WTC11 (cell line): ENCODE measurements around the gene SLC2A4RG. TPM values are rescaled to one million over a fixed set of nuclear protein-coding genes. Genes with fewer than 3 reads are reported as not detected.

Experiments
- ATAC-seq: fragments of 200-7000 bp; cut with Tn5 transposase; 2 replicates; pipeline ENCODE4 v1.10.0; 2021; ENCODE audit warnings: mild to moderate bottlenecking, moderate library complexity
- CTCF ChIA-PET: fragments of 300-600 bp; sonication (Branson Sonifier 250); formaldehyde crosslinking; loops from one replicate; lab custom pipeline; 2021; ENCODE audit warnings: antibody characterized with exemption; lab: Charles Lee
- POLR2A ChIA-PET: fragments of 350-600 bp; sonication (Branson Sonifier 250); formaldehyde crosslinking; loops from one replicate; lab custom pipeline; 2021; ENCODE audit warnings: antibody characterized with exemption; lab: Charles Lee
- DNase-seq: peaks from one replicate; pipeline ENCODE4 v3.0.0; 2021; ENCODE audit warnings: low spot score
- H3K27ac Mint-ChIP-seq: 2 replicates; pipeline ENCODE4 v1.8.0; 2021; ENCODE audit warnings: mixed read lengths
- H3K27me3 Mint-ChIP-seq: 2 replicates; pipeline ENCODE4 v1.8.0; 2021; ENCODE audit warnings: low read depth, mild to moderate bottlenecking, moderate library complexity, mixed read lengths
- H3K36me3 Mint-ChIP-seq: 2 replicates; pipeline ENCODE4 v1.8.0; 2021; ENCODE audit warnings: mixed read lengths
- H3K4me1 Mint-ChIP-seq: 2 replicates; pipeline ENCODE4 v1.8.0; 2022; ENCODE audit warnings: mixed read lengths
- H3K4me3 Mint-ChIP-seq: 2 replicates; pipeline ENCODE4 v1.8.0; 2021; ENCODE audit warnings: mild to moderate bottlenecking, moderate library complexity, mixed read lengths
- H3K9me3 Mint-ChIP-seq: 2 replicates; pipeline ENCODE4 v1.8.0; 2021; ENCODE audit warnings: mixed read lengths
- ATF1 ChIP-seq: sonication (generic); formaldehyde crosslinking; IDR thresholded peaks from 2 replicates; pipeline ENCODE4 v1.8.1; 2023; ENCODE audit warnings: mild to moderate bottlenecking, moderate library complexity, missing genetic modification reagents
- CREM ChIP-seq: sonication (generic); formaldehyde crosslinking; IDR thresholded peaks from 2 replicates; pipeline ENCODE4 v1.8.1; 2022; ENCODE audit warnings: mild to moderate bottlenecking, missing genetic modification reagents, moderate library complexity
- FOXK1 ChIP-seq: sonication (generic); formaldehyde crosslinking; IDR thresholded peaks from 2 replicates; pipeline ENCODE4 v1.8.0; 2022; ENCODE audit warnings: mild to moderate bottlenecking, moderate library complexity, missing genetic modification reagents
- KAT7 ChIP-seq: sonication (generic); formaldehyde crosslinking; IDR thresholded peaks from 2 replicates; pipeline ENCODE4 v1.8.1; 2023; ENCODE audit warnings: missing genetic modification reagents, mild to moderate bottlenecking, borderline replicate concordance
- MYBL2 ChIP-seq: sonication (generic); formaldehyde crosslinking; IDR thresholded peaks from 2 replicates; pipeline ENCODE4 v1.8.1; 2023; ENCODE audit warnings: mild to moderate bottlenecking, moderate library complexity, missing genetic modification reagents
- NFYB ChIP-seq: sonication (generic); formaldehyde crosslinking; conservative IDR thresholded peaks from 2 replicates; pipeline ENCODE4 v1.8.0; 2022; ENCODE audit warnings: low read depth, missing genetic modification reagents
- NR1H2 ChIP-seq: sonication (generic); formaldehyde crosslinking; IDR thresholded peaks from 2 replicates; pipeline ENCODE4 v1.9.0; 2021; ENCODE audit warnings: mild to moderate bottlenecking, moderate library complexity, missing genetic modification reagents
- TEAD4 ChIP-seq: sonication (generic); formaldehyde crosslinking; IDR thresholded peaks from 2 replicates; pipeline ENCODE4 v1.8.0; 2022; ENCODE audit warnings: mild to moderate bottlenecking, missing genetic modification reagents
- TP53 ChIP-seq: sonication (generic); formaldehyde crosslinking; IDR thresholded peaks from 2 replicates; pipeline ENCODE4 v1.8.1; 2023; ENCODE audit warnings: mild to moderate bottlenecking, missing genetic modification reagents
- ZNF121 ChIP-seq: sonication (generic); formaldehyde crosslinking; IDR thresholded peaks from 2 replicates; pipeline ENCODE4 v1.8.0; 2023; ENCODE audit warnings: missing genetic modification reagents
- ZNF317 ChIP-seq: sonication (generic); formaldehyde crosslinking; IDR thresholded peaks from 2 replicates; pipeline ENCODE4 v1.8.1; 2023; ENCODE audit warnings: low read depth, mild to moderate bottlenecking, moderate library complexity, missing genetic modification reagents, borderline replicate concordance
- ZNF416 ChIP-seq: fragments of 250-450 bp; sonication (Bioruptor Pico); IDR thresholded peaks from 2 replicates; pipeline ENCODE4 v1.9.0; 2021; ENCODE audit warnings: mild to moderate bottlenecking, inconsistent platforms
- ZNF671 ChIP-seq: fragments of 250-450 bp; sonication (Bioruptor Pico); IDR thresholded peaks from 2 replicates; pipeline ENCODE4 v1.8.0; 2021; ENCODE audit warnings: mild to moderate bottlenecking
- total RNA-seq: library from RNA; stranded (reverse); gene quantifications from 3 replicates; pipeline ENCODE4 v1.2.3, GENCODE V29; 2021
- TF ChIP-seq, protein P1 (sequence below): sonication (generic); formaldehyde crosslinking; IDR thresholded peaks from 2 replicates; pipeline ENCODE4 v1.8.1; 2023; ENCODE audit warnings: mild to moderate bottlenecking, missing genetic modification reagents, borderline replicate concordance
- TF ChIP-seq, protein P2 (sequence below): sonication (generic); formaldehyde crosslinking; IDR thresholded peaks from 2 replicates; pipeline ENCODE4 v1.8.0; 2022; ENCODE audit warnings: mild to moderate bottlenecking, missing genetic modification reagents
- TF ChIP-seq, protein P3 (sequence below): fragments of 200-600 bp; IDR thresholded peaks from 2 replicates; pipeline ENCODE4 v1.8.0; 2022; ENCODE audit warnings: antibody characterized with exemption
- TF ChIP-seq, protein P4 (sequence below): sonication (generic); formaldehyde crosslinking; IDR thresholded peaks from 2 replicates; pipeline ENCODE4 v1.8.1; 2023; ENCODE audit warnings: mild to moderate bottlenecking, missing genetic modification reagents, moderate library complexity

Gene SLC2A4RG
- total RNA-seq, 1 experiment from 2014 or later = 43.3 TPM

DNA sequence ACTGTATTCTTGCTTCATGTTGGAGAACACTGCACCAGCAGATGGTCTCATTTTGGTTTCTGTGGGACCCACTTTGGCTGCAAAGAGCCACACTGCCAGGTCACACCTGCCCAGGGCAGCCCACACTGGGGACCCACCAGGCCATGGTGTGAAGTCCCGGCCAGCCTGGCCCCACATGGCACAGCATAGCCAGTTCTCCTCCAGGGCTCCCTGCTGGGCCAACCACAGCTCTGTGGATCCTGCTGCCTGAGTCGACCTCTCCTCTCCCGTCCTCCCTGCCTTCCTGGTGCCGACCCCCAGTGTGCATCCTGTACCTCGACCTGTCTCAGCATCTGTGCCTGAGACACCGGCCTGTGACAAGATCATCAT lies 34.8 kb upstream of the SLC2A4RG start:
- CTCF ChIA-PET = interaction anchor here (2.0 kb wide), 1 partner anchor 71 kb away, joined by 5 read pairs; no protein-coding TSS in a partner anchor
- TF ChIP-seq, protein P1, sequence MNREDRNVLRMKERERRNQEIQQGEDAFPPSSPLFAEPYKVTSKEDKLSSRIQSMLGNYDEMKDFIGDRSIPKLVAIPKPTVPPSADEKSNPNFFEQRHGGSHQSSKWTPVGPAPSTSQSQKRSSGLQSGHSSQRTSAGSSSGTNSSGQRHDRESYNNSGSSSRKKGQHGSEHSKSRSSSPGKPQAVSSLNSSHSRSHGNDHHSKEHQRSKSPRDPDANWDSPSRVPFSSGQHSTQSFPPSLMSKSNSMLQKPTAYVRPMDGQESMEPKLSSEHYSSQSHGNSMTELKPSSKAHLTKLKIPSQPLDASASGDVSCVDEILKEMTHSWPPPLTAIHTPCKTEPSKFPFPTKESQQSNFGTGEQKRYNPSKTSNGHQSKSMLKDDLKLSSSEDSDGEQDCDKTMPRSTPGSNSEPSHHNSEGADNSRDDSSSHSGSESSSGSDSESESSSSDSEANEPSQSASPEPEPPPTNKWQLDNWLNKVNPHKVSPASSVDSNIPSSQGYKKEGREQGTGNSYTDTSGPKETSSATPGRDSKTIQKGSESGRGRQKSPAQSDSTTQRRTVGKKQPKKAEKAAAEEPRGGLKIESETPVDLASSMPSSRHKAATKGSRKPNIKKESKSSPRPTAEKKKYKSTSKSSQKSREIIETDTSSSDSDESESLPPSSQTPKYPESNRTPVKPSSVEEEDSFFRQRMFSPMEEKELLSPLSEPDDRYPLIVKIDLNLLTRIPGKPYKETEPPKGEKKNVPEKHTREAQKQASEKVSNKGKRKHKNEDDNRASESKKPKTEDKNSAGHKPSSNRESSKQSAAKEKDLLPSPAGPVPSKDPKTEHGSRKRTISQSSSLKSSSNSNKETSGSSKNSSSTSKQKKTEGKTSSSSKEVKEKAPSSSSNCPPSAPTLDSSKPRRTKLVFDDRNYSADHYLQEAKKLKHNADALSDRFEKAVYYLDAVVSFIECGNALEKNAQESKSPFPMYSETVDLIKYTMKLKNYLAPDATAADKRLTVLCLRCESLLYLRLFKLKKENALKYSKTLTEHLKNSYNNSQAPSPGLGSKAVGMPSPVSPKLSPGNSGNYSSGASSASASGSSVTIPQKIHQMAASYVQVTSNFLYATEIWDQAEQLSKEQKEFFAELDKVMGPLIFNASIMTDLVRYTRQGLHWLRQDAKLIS = no peak
- TF ChIP-seq ZNF416 (CRISPR knock-in tag) (no peak), ZNF671 (CRISPR knock-in tag) (no peak), NR1H2 (CRISPR knock-in tag) (no peak), FOXK1 (no peak), MYBL2 (CRISPR knock-in tag) (no peak), ATF1 (no peak)
- TF ChIP-seq, protein P2, sequence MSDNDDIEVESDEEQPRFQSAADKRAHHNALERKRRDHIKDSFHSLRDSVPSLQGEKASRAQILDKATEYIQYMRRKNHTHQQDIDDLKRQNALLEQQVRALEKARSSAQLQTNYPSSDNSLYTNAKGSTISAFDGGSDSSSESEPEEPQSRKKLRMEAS = no peak
- TF ChIP-seq, protein P3, sequence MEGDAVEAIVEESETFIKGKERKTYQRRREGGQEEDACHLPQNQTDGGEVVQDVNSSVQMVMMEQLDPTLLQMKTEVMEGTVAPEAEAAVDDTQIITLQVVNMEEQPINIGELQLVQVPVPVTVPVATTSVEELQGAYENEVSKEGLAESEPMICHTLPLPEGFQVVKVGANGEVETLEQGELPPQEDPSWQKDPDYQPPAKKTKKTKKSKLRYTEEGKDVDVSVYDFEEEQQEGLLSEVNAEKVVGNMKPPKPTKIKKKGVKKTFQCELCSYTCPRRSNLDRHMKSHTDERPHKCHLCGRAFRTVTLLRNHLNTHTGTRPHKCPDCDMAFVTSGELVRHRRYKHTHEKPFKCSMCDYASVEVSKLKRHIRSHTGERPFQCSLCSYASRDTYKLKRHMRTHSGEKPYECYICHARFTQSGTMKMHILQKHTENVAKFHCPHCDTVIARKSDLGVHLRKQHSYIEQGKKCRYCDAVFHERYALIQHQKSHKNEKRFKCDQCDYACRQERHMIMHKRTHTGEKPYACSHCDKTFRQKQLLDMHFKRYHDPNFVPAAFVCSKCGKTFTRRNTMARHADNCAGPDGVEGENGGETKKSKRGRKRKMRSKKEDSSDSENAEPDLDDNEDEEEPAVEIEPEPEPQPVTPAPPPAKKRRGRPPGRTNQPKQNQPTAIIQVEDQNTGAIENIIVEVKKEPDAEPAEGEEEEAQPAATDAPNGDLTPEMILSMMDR = no peak
- Mint-ChIP-seq H3K27me3 (no peaks in the 10 kb centered on the region), H3K4me1 (peaks cover 10% of the 10 kb centered on the region), H3K27ac (no peak overlapping the region), H3K9me3 (no peaks in the 10 kb centered on the region), H3K4me3 (peak overlapping the region; percentile 13; the same call in 1 of the 2 replicates), H3K36me3 (peaks cover 26% of the 10 kb centered on the region)
- DNase-seq (no peak), ATAC-seq (no peak)
- POLR2A ChIA-PET = no interaction called here

DNA sequence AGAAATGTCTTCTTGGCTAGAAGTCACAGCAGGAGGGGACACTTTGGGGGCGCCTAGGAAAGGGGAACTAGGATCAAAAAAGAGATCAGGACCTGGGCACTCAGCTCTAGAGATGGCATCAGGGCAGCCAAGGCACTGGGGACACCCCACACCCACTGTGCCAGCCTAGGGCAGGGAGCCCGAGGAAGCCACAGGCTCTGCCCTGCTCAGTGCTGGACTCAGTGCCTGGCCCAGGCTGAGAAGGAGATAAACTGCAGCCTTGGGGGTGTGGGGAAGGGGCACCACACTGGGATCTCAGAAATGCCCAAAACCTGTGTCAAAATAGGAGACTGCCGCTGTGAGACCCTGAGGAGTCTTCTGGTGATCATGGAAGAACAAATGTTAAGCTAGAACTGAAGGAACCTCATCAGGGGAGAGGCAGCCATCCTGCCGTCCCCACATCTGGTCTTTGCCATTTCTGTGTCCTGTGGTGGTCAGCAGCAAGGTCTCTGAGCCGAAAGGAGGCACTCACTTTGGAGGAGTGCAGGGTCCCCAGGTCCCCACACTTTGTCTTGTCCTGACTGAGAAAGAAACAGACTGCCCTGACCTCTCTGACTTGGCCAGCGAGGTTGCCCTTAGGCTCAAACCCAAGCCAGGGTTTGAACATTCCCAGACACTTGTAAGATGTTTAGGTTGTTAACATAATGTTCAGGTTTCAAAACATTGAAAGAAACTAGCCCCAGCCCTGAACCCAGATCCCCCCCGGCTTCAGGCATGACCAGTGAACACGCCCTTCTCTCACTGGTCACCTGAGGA lies 34.1 kb upstream of the SLC2A4RG start:
- POLR2A ChIA-PET = no interaction called here
- TF ChIP-seq NFYB (CRISPR knock-in tag) (no peak), KAT7 (CRISPR knock-in tag) (no peak), CREM (CRISPR knock-in tag) (no peak), TP53 (no peak), ZNF121 (CRISPR knock-in tag) (no peak), ZNF317 (no peak), TEAD4 (CRISPR knock-in tag) (no peak), NR1H2 (CRISPR knock-in tag) (no peak)
- TF ChIP-seq, protein P2 = no peak
- TF ChIP-seq, protein P4, sequence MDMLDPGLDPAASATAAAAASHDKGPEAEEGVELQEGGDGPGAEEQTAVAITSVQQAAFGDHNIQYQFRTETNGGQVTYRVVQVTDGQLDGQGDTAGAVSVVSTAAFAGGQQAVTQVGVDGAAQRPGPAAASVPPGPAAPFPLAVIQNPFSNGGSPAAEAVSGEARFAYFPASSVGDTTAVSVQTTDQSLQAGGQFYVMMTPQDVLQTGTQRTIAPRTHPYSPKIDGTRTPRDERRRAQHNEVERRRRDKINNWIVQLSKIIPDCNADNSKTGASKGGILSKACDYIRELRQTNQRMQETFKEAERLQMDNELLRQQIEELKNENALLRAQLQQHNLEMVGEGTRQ (CRISPR knock-in tag) = no peak
- TF ChIP-seq, all 79 proteins: peak for 0
- H3K4me3 Mint-ChIP-seq = peak overlapping the region; percentile 25; the same call in 1 of the 2 replicates
- H3K36me3 Mint-ChIP-seq = peaks cover 30% of the 10 kb centered on the region
- CTCF ChIA-PET = no interaction called here
- DNase-seq (no peak), ATAC-seq (no peak)
- H3K27me3 Mint-ChIP-seq = no peaks in the 10 kb centered on the region
- peaks cover 10% of the 10 kb centered on the region for H3K4me1 Mint-ChIP-seq
- H3K9me3 Mint-ChIP-seq = no peaks in the 10 kb centered on the region
- H3K27ac Mint-ChIP-seq = no peak overlapping the region
